Uterus (tissue), 2 donors: ENCODE results near the gene TAOK3.

ENCODE experiments used
- POLR2A ChIP-seq, 2 donors: fragments of 450-650 bp; IDR thresholded peaks; one replicate each; pipeline ENCODE4 v1.6.1; 2016; ENCODE audit warnings: antibody characterized with exemption in 2 of 2, mild to moderate bottlenecking in 1 of 2, moderate library complexity in 1 of 2
- TF ChIP-seq, protein P1 (sequence below), 4 experiments: fragments of 200-600 bp in 2 of 4; fragments of 450-650 bp in 2 of 4; sonication (generic) in 2 of 4; IDR thresholded peaks; one replicate each; pipeline ENCODE4 v1.5.1; 2016 to 2019; ENCODE audit warnings: antibody characterized with exemption in 4 of 4, mild to moderate bottlenecking in 2 of 4, moderate library complexity in 1 of 4

DNA sequence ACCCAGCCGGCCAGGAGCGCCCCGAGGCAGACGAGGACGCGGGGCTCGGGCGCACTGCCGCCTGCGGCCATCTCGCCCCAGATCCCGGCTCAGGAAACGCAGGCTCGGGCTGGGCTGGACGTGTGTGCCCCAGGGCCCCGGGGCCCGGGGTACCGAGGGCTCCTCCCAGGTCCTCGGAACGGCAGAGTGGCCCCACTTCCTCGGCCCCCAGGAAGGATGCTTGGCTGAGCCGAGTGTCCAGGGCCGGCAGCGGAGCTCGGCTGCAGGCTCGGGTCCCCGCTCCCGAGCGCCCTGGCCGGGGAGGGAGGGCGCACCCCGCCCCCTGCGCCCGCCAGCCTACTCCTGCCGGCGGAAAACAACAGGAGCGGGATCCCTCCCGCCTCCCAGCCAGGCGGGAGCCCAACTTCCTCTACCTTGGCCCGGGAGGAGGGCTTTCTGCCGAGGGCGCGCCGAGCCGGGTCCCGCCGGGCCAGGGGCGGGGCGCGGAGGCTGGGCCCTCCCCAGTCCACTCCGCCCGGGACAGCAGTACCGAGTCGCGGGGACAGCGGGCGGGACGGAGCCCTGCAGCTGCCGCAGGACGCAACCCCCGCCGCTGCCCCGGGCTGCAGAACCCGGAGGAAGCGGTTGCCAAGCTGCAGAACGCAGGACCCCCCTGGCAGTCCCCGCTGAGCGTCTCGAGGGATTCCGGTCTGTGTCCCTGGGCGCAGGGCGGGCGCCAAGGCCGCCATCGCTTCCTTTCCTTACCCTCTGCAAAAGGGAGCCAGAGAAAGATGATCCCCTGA is 268.9 kb downstream of the TAOK3 start, which contains the start of gene VSIG10:
- TF ChIP-seq, protein P1, sequence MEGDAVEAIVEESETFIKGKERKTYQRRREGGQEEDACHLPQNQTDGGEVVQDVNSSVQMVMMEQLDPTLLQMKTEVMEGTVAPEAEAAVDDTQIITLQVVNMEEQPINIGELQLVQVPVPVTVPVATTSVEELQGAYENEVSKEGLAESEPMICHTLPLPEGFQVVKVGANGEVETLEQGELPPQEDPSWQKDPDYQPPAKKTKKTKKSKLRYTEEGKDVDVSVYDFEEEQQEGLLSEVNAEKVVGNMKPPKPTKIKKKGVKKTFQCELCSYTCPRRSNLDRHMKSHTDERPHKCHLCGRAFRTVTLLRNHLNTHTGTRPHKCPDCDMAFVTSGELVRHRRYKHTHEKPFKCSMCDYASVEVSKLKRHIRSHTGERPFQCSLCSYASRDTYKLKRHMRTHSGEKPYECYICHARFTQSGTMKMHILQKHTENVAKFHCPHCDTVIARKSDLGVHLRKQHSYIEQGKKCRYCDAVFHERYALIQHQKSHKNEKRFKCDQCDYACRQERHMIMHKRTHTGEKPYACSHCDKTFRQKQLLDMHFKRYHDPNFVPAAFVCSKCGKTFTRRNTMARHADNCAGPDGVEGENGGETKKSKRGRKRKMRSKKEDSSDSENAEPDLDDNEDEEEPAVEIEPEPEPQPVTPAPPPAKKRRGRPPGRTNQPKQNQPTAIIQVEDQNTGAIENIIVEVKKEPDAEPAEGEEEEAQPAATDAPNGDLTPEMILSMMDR (IDR thresholded peaks at IDR 0.05) = peak in 1 of 4 experiments; percentile 8
- TF ChIP-seq POLR2A (IDR thresholded peaks at IDR 0.05) = peak; percentile 35 to 71
